Cardiac muscle cell (in vitro differentiated cells and primary cell): ENCODE measurements around the gene ADAMTS7. TPM values are rescaled to one million over a fixed set of nuclear protein-coding genes. Genes with fewer than 3 reads are reported as not detected.
"Not testable (repeated sequence)": the region's sequence is repeated elsewhere in the genome, so short reads cannot be mapped to it uniquely, and the experiment has no call there.

Source experiments
- DNase-seq, 2 donors: peaks; one replicate each; pipeline versions ENCODE4 v3.0.0 to v3.0.0-alpha.2; 2010 to 2017; ENCODE audit warnings: low read depth in 1 of 2, low spot score in 1 of 2
- H3K27ac ChIP-seq: fragments of 200-600 bp; sonication (generic); 2 replicates; pipeline ENCODE4 v1.5.1; 2016
- H3K27me3 ChIP-seq: fragments of 200-600 bp; sonication (generic); 2 replicates; pipeline ENCODE4 v1.6.0; 2016; ENCODE audit warnings: control low read depth
- H3K36me3 ChIP-seq: fragments of 200-600 bp; sonication (generic); 2 replicates; pipeline ENCODE4 v1.5.1; 2016; ENCODE audit warnings: control low read depth
- H3K4me1 ChIP-seq: fragments of 200-600 bp; sonication (generic); 2 replicates; pipeline ENCODE4 v1.8.1; 2017; ENCODE audit warnings: low read depth, mild to moderate bottlenecking, mixed run types
- H3K4me3 ChIP-seq: fragments of 200-600 bp; sonication (generic); 2 replicates; pipeline ENCODE4 v1.5.1; 2016; ENCODE audit warnings: mild to moderate bottlenecking
- H3K9me3 ChIP-seq: fragments of 200-600 bp; sonication (generic); 2 replicates; pipeline ENCODE4 v1.5.1; 2017; ENCODE audit warnings: low read depth, mild to moderate bottlenecking, control low read depth
- polyA plus RNA-seq: library from polyadenylated mRNA; unstranded; fragments of >200 nt; fragmentation: Nextera tagmentation; extraction: Ambion mirVana; gene quantifications from 2 replicates; pipeline ENCODE4 v1.2.1, GENCODE V29; 2016
- total RNA-seq: library from RNA; depleted of rRNA; stranded (reverse); fragments of >200 nt; gene quantifications from 2 replicates; pipeline ENCODE4 v1.2.3, GENCODE V29; 2016
- TF ChIP-seq, protein P1 (sequence below): IDR thresholded peaks from 2 replicates; pipeline ENCODE4 v1.5.1; 2012; ENCODE audit warnings: low read depth, mild to moderate bottlenecking, low read length

The ADAMTS7 gene
- total and polyA plus RNA-seq, 2 experiments from 2014 or later = 11.8 to 35.3 TPM

DNA sequence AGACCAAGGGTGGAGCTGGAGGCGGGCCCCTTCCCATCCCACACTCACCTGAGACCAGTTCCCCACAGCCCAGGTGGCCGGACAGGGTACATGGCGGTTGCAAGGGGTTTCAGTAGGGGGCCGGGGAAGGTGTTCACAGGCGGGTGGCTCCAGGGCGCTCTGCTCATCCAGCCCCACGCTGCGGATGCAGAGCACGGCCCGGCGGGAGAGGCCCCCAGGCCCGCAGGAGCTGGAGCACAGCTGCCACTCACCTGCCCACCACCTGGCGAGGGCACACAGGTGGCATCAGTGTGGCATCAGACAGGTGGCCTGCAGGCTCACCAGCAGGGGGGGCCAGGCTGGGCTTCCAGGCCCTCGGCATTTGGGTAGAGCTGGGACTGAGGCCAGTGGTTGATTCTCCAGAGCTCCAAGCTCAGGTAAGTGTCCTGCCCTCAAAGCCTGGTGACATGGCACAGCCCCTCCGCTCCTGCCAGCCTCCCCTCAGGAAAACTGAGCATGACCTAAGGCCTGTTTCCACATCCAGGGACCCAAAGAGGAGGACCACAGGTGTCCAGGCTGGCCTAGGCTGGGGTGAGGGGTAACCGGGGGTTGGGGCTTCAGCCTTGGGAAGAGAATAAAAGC, 43.8 kb downstream of the ADAMTS7 start:
- DNase-seq = no peak
- no peak overlapping the region for H3K27ac ChIP-seq
- TF ChIP-seq, protein P1, sequence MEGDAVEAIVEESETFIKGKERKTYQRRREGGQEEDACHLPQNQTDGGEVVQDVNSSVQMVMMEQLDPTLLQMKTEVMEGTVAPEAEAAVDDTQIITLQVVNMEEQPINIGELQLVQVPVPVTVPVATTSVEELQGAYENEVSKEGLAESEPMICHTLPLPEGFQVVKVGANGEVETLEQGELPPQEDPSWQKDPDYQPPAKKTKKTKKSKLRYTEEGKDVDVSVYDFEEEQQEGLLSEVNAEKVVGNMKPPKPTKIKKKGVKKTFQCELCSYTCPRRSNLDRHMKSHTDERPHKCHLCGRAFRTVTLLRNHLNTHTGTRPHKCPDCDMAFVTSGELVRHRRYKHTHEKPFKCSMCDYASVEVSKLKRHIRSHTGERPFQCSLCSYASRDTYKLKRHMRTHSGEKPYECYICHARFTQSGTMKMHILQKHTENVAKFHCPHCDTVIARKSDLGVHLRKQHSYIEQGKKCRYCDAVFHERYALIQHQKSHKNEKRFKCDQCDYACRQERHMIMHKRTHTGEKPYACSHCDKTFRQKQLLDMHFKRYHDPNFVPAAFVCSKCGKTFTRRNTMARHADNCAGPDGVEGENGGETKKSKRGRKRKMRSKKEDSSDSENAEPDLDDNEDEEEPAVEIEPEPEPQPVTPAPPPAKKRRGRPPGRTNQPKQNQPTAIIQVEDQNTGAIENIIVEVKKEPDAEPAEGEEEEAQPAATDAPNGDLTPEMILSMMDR = no peak
- H3K4me3 ChIP-seq = no peak overlapping the region
- H3K9me3 ChIP-seq = no peaks in the 10 kb centered on the region
- H3K36me3 ChIP-seq = no peaks in the 10 kb centered on the region
- H3K4me1 ChIP-seq = no peaks in the 10 kb centered on the region
- no peaks in the 10 kb centered on the region for H3K27me3 ChIP-seq

DNA sequence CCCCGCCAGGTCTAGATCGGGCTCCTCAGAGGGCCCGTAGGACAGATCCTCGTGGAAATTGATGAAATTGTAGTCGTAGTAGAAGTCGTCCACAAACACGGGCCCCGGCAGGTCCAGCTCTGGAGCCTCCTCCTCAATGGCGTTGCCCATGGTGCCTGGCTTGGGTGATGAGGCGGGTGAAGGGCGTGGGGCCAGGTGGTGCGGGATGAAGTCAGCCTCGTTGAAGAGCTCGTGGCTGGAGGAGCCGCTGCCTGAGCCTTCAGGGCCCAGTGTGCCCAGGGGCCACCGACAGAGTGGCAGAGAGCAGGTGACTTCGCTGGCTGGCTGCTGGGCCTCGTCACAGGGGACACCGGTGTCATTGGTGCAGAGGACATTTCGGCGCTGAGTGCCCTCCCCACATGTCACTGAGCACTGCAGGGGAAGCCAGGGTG, 44.6 kb downstream of the ADAMTS7 start:
- not testable (repeated sequence) for H3K27ac ChIP-seq, H3K4me3 ChIP-seq

DNA sequence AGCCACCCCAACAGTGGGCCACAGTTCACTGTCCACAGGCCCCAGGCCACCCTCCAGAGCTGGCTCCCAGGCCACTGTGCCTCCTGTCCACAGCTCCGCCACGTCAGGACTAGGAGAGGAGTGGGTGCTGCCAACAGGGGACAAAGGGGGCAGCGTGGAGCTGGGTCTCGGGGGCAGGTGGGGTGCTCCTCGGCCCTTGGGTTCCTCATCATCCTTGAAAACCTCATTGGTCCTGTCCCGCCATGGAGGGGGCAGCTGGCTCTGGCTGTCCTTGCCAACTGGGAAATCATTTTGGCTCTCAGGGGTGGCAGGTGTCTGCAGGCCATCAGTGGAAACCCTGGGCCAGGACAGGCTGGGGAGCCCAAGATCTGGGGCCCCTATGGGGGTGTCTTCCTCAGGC, 45.2 kb downstream of the ADAMTS7 start:
- Histone ChIP-seq H3K4me1 (peaks cover 8% of the 10 kb centered on the region), H3K4me3 (no peak overlapping the region), H3K27ac (no peak overlapping the region), H3K36me3 (no peaks in the 10 kb centered on the region), H3K9me3 (no peaks in the 10 kb centered on the region), H3K27me3 (no peaks in the 10 kb centered on the region)
- DNase-seq = no peak
- TF ChIP-seq, protein P1 = no peak

More for the DNA sequence above, 44.6 kb downstream of the ADAMTS7 start:
- not testable (repeated sequence) for DNase-seq, H3K4me1 ChIP-seq, H3K36me3 ChIP-seq, H3K9me3 ChIP-seq, H3K27me3 ChIP-seq

DNA sequence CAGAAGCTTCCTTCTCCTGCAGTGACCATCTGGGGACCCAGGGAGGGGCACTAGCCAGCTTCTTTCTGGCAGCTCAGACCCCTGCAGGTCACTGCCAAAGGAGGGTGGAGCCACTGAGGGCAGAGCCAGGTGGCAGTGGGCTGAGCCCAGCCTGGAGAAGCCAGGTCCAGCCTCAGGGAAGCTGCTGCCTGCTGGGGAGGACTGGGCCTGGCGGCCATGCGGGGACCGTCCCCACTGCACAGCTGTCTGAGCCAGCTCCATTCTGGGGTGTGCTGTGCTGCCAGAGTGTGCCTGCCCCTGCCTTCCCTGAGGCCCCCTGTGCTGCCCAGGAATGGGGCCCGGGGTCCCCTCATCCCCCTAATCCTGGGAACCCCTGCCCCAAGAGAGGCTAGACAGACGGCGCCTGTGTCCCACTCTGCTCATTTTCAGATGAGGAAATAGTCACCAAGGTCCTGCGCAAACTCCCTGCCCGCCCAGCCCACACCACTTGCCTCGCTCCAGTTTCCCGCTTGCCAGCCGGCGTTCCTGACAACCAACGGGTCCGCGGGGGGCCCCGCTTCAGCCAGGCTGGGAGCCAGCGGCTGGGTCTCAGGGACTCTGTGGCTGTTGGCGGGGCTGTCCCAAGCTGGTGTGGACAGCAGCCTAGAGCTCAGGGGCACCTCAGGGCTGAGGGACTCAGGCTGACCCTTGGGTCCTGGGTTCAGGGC, 46.0 kb downstream of the ADAMTS7 start:
- H3K27ac ChIP-seq, H3K27me3 ChIP-seq, H3K4me1 ChIP-seq, DNase-seq, H3K9me3 ChIP-seq, H3K36me3 ChIP-seq, H3K4me3 ChIP-seq: not testable (repeated sequence)

DNA sequence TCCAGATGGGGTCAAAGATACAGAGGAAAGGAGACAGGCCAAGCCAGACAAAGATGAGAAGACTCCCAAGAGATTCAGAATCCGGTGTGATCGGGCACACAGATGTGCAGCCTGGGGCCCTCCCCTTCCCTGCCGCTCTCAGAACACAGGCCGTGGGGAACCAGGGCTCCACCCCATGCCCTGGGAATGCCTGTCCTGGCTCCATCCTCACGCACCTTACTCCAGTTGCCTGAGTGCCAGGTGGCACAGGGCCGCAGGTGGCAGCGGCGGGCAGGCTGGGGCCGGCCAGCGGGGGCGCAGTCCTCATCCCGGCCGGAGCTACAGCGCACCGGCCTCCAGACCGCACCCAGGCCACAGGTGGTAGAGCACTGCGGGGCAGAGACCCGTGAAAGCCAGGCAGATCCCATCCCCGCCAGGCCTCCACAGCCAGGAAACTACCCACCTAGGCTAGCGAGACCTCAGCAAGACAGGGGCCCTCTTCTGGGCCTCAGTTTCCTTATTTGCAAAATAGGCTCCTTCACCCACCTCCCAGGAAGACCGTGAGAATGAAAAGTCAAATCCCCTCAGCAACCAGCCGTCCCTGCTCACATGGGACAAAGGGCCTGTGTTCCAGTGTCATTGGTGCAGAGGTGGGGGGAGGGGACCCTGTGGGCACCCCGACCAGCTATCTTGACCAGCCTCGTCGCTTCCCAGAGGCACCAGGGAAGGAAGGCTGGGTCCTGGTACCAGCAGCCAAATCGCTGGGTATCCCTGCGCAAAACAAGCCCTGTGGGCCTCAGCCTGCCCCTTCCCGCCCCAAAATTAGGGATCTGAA, 46.7 kb downstream of the ADAMTS7 start:
- H3K9me3 ChIP-seq, DNase-seq, H3K4me3 ChIP-seq, H3K27ac ChIP-seq, H3K36me3 ChIP-seq, H3K27me3 ChIP-seq: not testable (repeated sequence)
- peaks cover 13% of the 10 kb centered on the region for H3K4me1 ChIP-seq

DNA sequence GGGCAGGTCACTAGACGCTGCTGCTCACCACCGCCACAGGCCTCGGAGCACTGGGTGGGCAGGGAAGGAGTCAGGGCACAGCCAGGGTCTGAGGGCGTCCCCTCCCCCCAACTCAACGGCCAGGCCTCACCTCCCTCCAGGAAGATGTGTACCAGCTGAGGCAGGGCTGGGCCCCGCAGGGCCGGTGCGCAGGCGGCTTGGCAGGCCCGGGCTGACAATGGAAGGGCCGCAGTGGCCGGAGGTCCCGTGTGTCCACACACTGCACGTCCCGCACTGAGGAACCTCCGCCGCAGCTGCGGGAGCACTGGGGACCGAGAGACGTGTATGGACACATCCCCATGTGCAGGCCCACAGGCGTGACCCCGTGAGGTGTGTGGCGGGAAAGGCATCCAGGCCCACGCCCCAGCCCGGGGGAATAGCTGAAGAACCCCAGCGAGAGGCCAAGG, 47.4 kb downstream of the ADAMTS7 start:
- H3K36me3 ChIP-seq = no peaks in the 10 kb centered on the region
- no peak overlapping the region for H3K27ac ChIP-seq
- H3K4me3 ChIP-seq = no peak overlapping the region
- no peaks in the 10 kb centered on the region for H3K9me3 ChIP-seq
- peaks cover 17% of the 10 kb centered on the region for H3K4me1 ChIP-seq
- no peaks in the 10 kb centered on the region for H3K27me3 ChIP-seq
- DNase-seq = no peak
- TF ChIP-seq, protein P1 = no peak
